Endothelial cell of umbilical vein (primary cell): Measurements from ENCODE around the gene DRC7. TPM values are rescaled to one million over a fixed set of nuclear protein-coding genes. Genes with fewer than 3 reads are reported as not detected.

Source experiments
- BruUV-seq: library from RNA; stranded (reverse); fragments of 400-500 nt; replicated peaks from 2 replicates; lab custom pipeline; 2021; lab: Mats Ljungman, UMichigan
- CTCF ChIA-PET: fragments of 300-600, 350-600 bp; sonication (Branson Sonifier 250); formaldehyde crosslinking; loops from one replicate; lab custom pipeline; 2021; ENCODE audit warnings: antibody characterized with exemption, inconsistent platforms; lab: Charles Lee
- POLR2A ChIA-PET: fragments of 300-600, 350-600 bp; sonication (Branson Sonifier 250); formaldehyde crosslinking; loops from one replicate; lab custom pipeline; 2021; ENCODE audit warnings: antibody characterized with exemption, inconsistent platforms; lab: Charles Lee
- DNase-seq: peaks from one replicate; pipeline ENCODE4 v3.0.0-alpha.2; 2011; ENCODE audit warnings: low read depth, low spot score
- FAIRE-seq: peaks from 2 replicates; lab custom pipeline; 2011; peaks lifted over from hg19 to GRCh38; lab: Jason Lieb, UNC
- H2AFZ ChIP-seq: 2 replicates; pipeline ENCODE4 v1.6.0; 2012; ENCODE audit warnings: low read depth, low read length, control low read depth, inconsistent platforms
- H3K27ac ChIP-seq: 2 replicates; pipeline ENCODE4 v1.5.1; 2011; ENCODE audit warnings: low read depth, mild to moderate bottlenecking, control low read depth, low read length, moderate library complexity; ENCODE audit not compliant: insufficient read depth
- H3K27me3 ChIP-seq, 2 experiments: 2 replicates each; pipeline versions ENCODE4 v1.6.0 to v1.6.1; 2011; ENCODE audit warnings: low read length in 2 of 2, mixed read lengths in 1 of 2; ENCODE audit not compliant: control insufficient read depth in 2 of 2, insufficient read depth in 2 of 2
- H3K36me3 ChIP-seq, 2 experiments: 2 replicates in 1 of 2; 3 replicates in 1 of 2; pipeline ENCODE4 v1.5.1; 2011; ENCODE audit warnings: low read length in 2 of 2, mild to moderate bottlenecking in 1 of 2, moderate library complexity in 1 of 2; ENCODE audit not compliant: control insufficient read depth in 2 of 2, insufficient read depth in 2 of 2; ENCODE audit errors: extremely low read depth in 1 of 2
- H3K4me1 ChIP-seq: 3 replicates; pipeline ENCODE4 v1.5.1; 2011; ENCODE audit warnings: mild to moderate bottlenecking, low read length; ENCODE audit not compliant: control insufficient read depth, insufficient read depth; ENCODE audit errors: extremely low read depth
- H3K4me2 ChIP-seq: 2 replicates; pipeline ENCODE4 v1.6.1; 2011; ENCODE audit warnings: low read length, control low read depth, mixed read lengths; ENCODE audit not compliant: insufficient read depth
- H3K4me3 ChIP-seq, 3 experiments: fragments of 200-600 bp in 1 of 3; sonication (generic), shearing (Covaris generic) in 1 of 3; replicated peaks in 1 of 3; 2 replicates each; pipeline ENCODE4 v1.5.1; 2011 to 2016; ENCODE audit warnings: control low read depth in 3 of 3, low read length in 3 of 3, mild to moderate bottlenecking in 2 of 3, inconsistent platforms in 1 of 3, low read depth in 1 of 3, moderate library complexity in 1 of 3; ENCODE audit not compliant: insufficient read depth in 1 of 3
- H3K79me2 ChIP-seq: 2 replicates; pipeline ENCODE4 v1.6.0; 2012; ENCODE audit warnings: low read length, inconsistent platforms; ENCODE audit not compliant: control insufficient read depth, insufficient read depth
- H3K9ac ChIP-seq: replicated peaks from 2 replicates; pipeline ENCODE3; 2011; ENCODE audit warnings: low read length, control low read depth; ENCODE audit not compliant: insufficient read depth; ENCODE audit errors: extremely low read depth
- H3K9me1 ChIP-seq: replicated peaks from 3 replicates; pipeline ENCODE4 v1.6.0; 2011; ENCODE audit warnings: mild to moderate bottlenecking, low read length; ENCODE audit not compliant: control insufficient read depth, insufficient read depth; ENCODE audit errors: extremely low read depth
- H3K9me3 ChIP-seq: replicated peaks from 2 replicates; pipeline ENCODE4 v1.5.1; 2012; ENCODE audit warnings: low read length, inconsistent platforms; ENCODE audit not compliant: control insufficient read depth, insufficient read depth
- H4K20me1 ChIP-seq: replicated peaks from 2 replicates; pipeline ENCODE3; 2011; ENCODE audit warnings: mild to moderate bottlenecking, low read length; ENCODE audit not compliant: control insufficient read depth, insufficient read depth; ENCODE audit errors: extremely low read depth
- EZH2 ChIP-seq: IDR thresholded peaks from 2 replicates; pipeline ENCODE4 v1.6.1; 2012; ENCODE audit warnings: borderline replicate concordance, low read depth, mild to moderate bottlenecking, moderate library complexity, low read length, inconsistent platforms; ENCODE audit not compliant: severe bottlenecking
- FOS ChIP-seq: IDR thresholded peaks from 2 replicates; pipeline ENCODE4 v1.6.1; 2011; ENCODE audit warnings: mild to moderate bottlenecking, low read length, moderate library complexity, borderline replicate concordance; ENCODE audit not compliant: insufficient read depth
- GATA2 ChIP-seq: IDR thresholded peaks from 2 replicates; pipeline ENCODE4 v1.7.0; 2011; ENCODE audit warnings: low read depth, mild to moderate bottlenecking, moderate library complexity, mixed read lengths, low read length; ENCODE audit not compliant: insufficient read length, insufficient read depth
- JUN ChIP-seq: IDR thresholded peaks from 2 replicates; pipeline ENCODE4 v1.6.1; 2011; ENCODE audit warnings: borderline replicate concordance, low read depth; ENCODE audit not compliant: insufficient read length, insufficient read depth
- MYC ChIP-seq: IDR thresholded peaks from one replicate; pipeline ENCODE4 v1.6.1; 2011; ENCODE audit warnings: mild to moderate bottlenecking, low read depth, low read length
- POLR2A ChIP-seq: IDR thresholded peaks from 2 replicates; pipeline ENCODE4 v1.6.1; 2012; ENCODE audit warnings: low read depth, mild to moderate bottlenecking, control low read depth, low read length
- POLR2AphosphoS5 ChIP-seq: IDR thresholded peaks from 2 replicates; pipeline ENCODE4 v1.6.1; 2012; ENCODE audit warnings: low read depth, mild to moderate bottlenecking, control low read depth, low read length, moderate library complexity; ENCODE audit not compliant: insufficient read depth
- dilution Hi-C: fragments of 300-500 bp; cut with MboI; formaldehyde crosslinking; loops from one replicate; pipeline ENCODE4 v1.15.0; 2019; ENCODE audit warnings: low sequenced_read_pairs; ENCODE audit not compliant: extremely low pct_ligation_motif_present
- intact Hi-C: fragments of 100-400 bp; cut with micrococcal nuclease; formaldehyde crosslinking; loops from one replicate; pipeline ENCODE4 v1.10.0; 2022
- polyA plus RNA-seq, 4 experiments: library from polyadenylated mRNA; depleted of rRNA in 3 of 4; stranded (reverse) in 3 of 4; unstranded in 1 of 4; fragments of >200 nt; gene quantifications; 2 replicates each; pipeline versions ENCODE4 v1.2.1 to v1.2.3, GENCODE V29; 2011 to 2012; ENCODE audit warnings: missing spikeins in 1 of 4
- total RNA-seq: library from RNA; stranded (reverse); gene quantifications from 2 replicates; pipeline ENCODE4 v1.2.3, GENCODE V29; 2021
- TF ChIP-seq, protein P1 (sequence below): IDR thresholded peaks from 2 replicates; pipeline ENCODE4 v1.6.1; 2011; ENCODE audit not compliant: insufficient read depth, insufficient read length
- TF ChIP-seq, protein P2 (sequence below), 2 donors: IDR thresholded peaks; 1 replicate in 1 of 2; 2 replicates in 1 of 2; pipeline ENCODE4 v1.5.1; 2011; ENCODE audit warnings: low read length in 2 of 2, mild to moderate bottlenecking in 2 of 2, moderate library complexity in 2 of 2, control low read depth in 1 of 2, inconsistent platforms in 1 of 2, low read depth in 1 of 2; ENCODE audit not compliant: insufficient read depth in 1 of 2; ENCODE audit errors: extremely low read depth in 1 of 2

The DRC7 gene
- total and polyA plus RNA-seq, 2 donors (not counting 3 experiments of a cell fraction or from before 2014, with no cell fraction given), result 0.13 to 0.77 TPM

DNA sequence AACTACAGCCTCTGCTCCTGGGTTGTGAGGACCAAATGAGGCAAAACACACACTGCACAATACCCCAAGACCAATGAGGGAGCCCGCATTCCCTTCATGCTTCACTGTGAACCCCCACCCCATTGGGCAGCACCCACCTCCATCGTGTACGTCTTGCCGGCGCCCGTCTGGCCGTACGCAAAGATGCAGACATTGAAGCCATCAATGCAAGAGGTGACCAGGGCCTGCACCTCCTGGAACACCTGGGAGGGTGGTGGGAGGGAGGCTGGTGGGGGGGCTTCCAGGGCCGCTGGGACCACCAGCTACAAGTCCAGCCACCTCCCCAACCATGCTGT is 69.4 kb downstream of the DRC7 start:
- intact Hi-C loops (loop anchor here (1.0 kb wide), 1 partner anchor 36 kb away; no protein-coding TSS in a partner anchor), dilution Hi-C loops (no loop called here)
- no peak for TF ChIP-seq EZH2
- TF ChIP-seq, protein P1, sequence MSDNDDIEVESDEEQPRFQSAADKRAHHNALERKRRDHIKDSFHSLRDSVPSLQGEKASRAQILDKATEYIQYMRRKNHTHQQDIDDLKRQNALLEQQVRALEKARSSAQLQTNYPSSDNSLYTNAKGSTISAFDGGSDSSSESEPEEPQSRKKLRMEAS, result no peak
- TF ChIP-seq POLR2AphosphoS5, result no peak
- TF ChIP-seq, protein P2, sequence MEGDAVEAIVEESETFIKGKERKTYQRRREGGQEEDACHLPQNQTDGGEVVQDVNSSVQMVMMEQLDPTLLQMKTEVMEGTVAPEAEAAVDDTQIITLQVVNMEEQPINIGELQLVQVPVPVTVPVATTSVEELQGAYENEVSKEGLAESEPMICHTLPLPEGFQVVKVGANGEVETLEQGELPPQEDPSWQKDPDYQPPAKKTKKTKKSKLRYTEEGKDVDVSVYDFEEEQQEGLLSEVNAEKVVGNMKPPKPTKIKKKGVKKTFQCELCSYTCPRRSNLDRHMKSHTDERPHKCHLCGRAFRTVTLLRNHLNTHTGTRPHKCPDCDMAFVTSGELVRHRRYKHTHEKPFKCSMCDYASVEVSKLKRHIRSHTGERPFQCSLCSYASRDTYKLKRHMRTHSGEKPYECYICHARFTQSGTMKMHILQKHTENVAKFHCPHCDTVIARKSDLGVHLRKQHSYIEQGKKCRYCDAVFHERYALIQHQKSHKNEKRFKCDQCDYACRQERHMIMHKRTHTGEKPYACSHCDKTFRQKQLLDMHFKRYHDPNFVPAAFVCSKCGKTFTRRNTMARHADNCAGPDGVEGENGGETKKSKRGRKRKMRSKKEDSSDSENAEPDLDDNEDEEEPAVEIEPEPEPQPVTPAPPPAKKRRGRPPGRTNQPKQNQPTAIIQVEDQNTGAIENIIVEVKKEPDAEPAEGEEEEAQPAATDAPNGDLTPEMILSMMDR (IDR thresholded peaks at IDR 0.05; ENCODE audit: extremely low read depth in 1 of 2, insufficient read depth in 1 of 2, low read depth in 1 of 2, low read length in 2 of 2), result no peak
- no peak for TF ChIP-seq JUN
- no peak for TF ChIP-seq POLR2A
- TF ChIP-seq GATA2, result no peak
- no peak for TF ChIP-seq MYC
- TF ChIP-seq FOS, result no peak
- Histone ChIP-seq H3K4me3 (no peak overlapping the region), H3K27ac (no peak overlapping the region), H3K9me1 (no peaks in the 10 kb centered on the region), H2AFZ (no peak overlapping the region), H3K79me2 (no peaks in the 10 kb centered on the region), H3K9me3 (no peaks in the 10 kb centered on the region), H3K36me3 (peaks cover 0 to 29% of the 10 kb centered on the region in 2 experiments), H3K4me2 (no peak overlapping the region), H4K20me1 (no peaks in the 10 kb centered on the region), H3K27me3 (no peaks in the 10 kb centered on the region), H3K9ac (no peak overlapping the region), H3K4me1 (peaks cover 4% of the 10 kb centered on the region)
- POLR2A ChIA-PET, result interaction anchor here (0.6 to 0.9 kb wide), 2 partner anchors 205 to 365 kb away, joined by 3 to 9 read pairs; partner anchors contain the start of gene CFAP20
- FAIRE-seq (no peak), DNase-seq (no peak)
- CTCF ChIA-PET, result interaction anchor here (0.5 to 1.4 kb wide), 8 partner anchors 10 to 188 kb away, joined by 3 to 7 read pairs (median 4); no protein-coding TSS in a partner anchor
- BruUV-seq, result no TSS peak
